DMS53 (cell line): Measurements from ENCODE around the gene THAP6.
"Not testable (repeated sequence)": the region's sequence is repeated elsewhere in the genome, so short reads cannot be mapped to it uniquely, and the experiment has no call there.

ENCODE experiments used
- DNase-seq: peaks from one replicate; lab custom pipeline; 2025; lab: John Stamatoyannopoulos, UW

The THAP6 gene

GRCh38 chr4:75525910-75526309, 11.6 kb downstream of the THAP6 start:
- no peak for DNase-seq

GRCh38 chr4:75527482-75527881, 13.2 kb downstream of the THAP6 start:
- no peak for DNase-seq

GRCh38 chr4:75530556-75531322, 16.5 kb downstream of the THAP6 start:
- DNase-seq = no peak

- DNase-seq = not testable (repeated sequence)
Measured at GRCh38 chr4:75531536-75532143, 17.4 kb downstream of the THAP6 start.

GRCh38 chr4:75533339-75533887, 19.1 kb downstream of the THAP6 start:
- DNase-seq = not testable (repeated sequence)

- DNase-seq = not testable (repeated sequence)
Measured at GRCh38 chr4:75533926-75534325, 19.7 kb downstream of the THAP6 start.

- not testable (repeated sequence) for DNase-seq
Measured at GRCh38 chr4:75537308-75537707, 23.0 kb downstream of the THAP6 start.

- DNase-seq = no peak
Measured at GRCh38 chr4:75542824-75543223, 28.6 kb downstream of the THAP6 start.

GRCh38 chr4:75544220-75544619, 29.9 kb downstream of the THAP6 start:
- not testable (repeated sequence) for DNase-seq

GRCh38 chr4:75544870-75545269, 30.6 kb downstream of the THAP6 start:
- no peak for DNase-seq

- no peak for DNase-seq
Measured at GRCh38 chr4:75545526-75545925, 31.3 kb downstream of the THAP6 start.

GRCh38 chr4:75547647-75548387, 33.5 kb downstream of the THAP6 start:
- DNase-seq = peak; percentile 13

GRCh38 chr4:75549019-75549418, 34.7 kb downstream of the THAP6 start:
- no peak for DNase-seq

- DNase-seq = no peak
Measured at GRCh38 chr4:75552452-75552851, 38.2 kb downstream of the THAP6 start.

- peak; percentile 34 for DNase-seq
Measured at GRCh38 chr4:75555294-75556164, 41.3 kb downstream of the THAP6 start, which contains the start of gene ODAPH. Gene ODAPH, plus strand, starts transcription at chr4:75556066. Its CDS starts 17 bp downstream, at chr4:75556083.

- DNase-seq = peak; percentile 11
Measured at GRCh38 chr4:75557696-75558095, 43.4 kb downstream of the THAP6 start.

- DNase-seq = no peak
Measured at GRCh38 chr4:75561789-75562188, 47.5 kb downstream of the THAP6 start.

- no peak for DNase-seq
Measured at GRCh38 chr4:75564023-75564422, 49.8 kb downstream of the THAP6 start.

GRCh38 chr4:75565481-75565880, 51.2 kb downstream of the THAP6 start:
- DNase-seq = no peak

GRCh38 chr4:75566911-75567310, 52.6 kb downstream of the THAP6 start:
- DNase-seq = no peak

GRCh38 chr4:75567725-75568124, 53.5 kb downstream of the THAP6 start:
- DNase-seq = no peak
